ENCODE data around the gene USP33.
"Not testable (repeated sequence)": the region's sequence is repeated elsewhere in the genome, so short reads cannot be mapped to it uniquely, and the experiment has no call there.

The USP33 gene

GRCh38 chr1:77739235-77739634, 20.4 kb downstream of the USP33 start:
- no peak for DNase-seq (ENCODE audit: low read depth)

- no peak for DNase-seq (ENCODE audit: low read depth)
Observed at GRCh38 chr1:77732090-77732489, 27.6 kb downstream of the USP33 start.

GRCh38 chr1:77725706-77726105, 33.9 kb downstream of the USP33 start:
- no peak for DNase-seq (ENCODE audit: low read depth)

GRCh38 chr1:77718181-77718580, 41.5 kb downstream of the USP33 start:
- no peak for DNase-seq (ENCODE audit: low read depth)

- no peak for DNase-seq (ENCODE audit: low read depth)
Observed at GRCh38 chr1:77716065-77716464, 43.6 kb downstream of the USP33 start.

- DNase-seq (ENCODE audit: low read depth) = no peak
Observed at GRCh38 chr1:77709727-77710126, 49.9 kb downstream of the USP33 start.

GRCh38 chr1:77706321-77706720, 53.3 kb downstream of the USP33 start:
- DNase-seq (ENCODE audit: low read depth) = peak; percentile 59

- no peak for DNase-seq (ENCODE audit: low read depth)
Observed at GRCh38 chr1:77704736-77705135, 54.9 kb downstream of the USP33 start.

- DNase-seq (ENCODE audit: low read depth) = not testable (repeated sequence)
Observed at GRCh38 chr1:77699673-77700072, 60.0 kb downstream of the USP33 start.

- no peak for DNase-seq (ENCODE audit: low read depth)
Observed at GRCh38 chr1:77697441-77697840, 62.2 kb downstream of the USP33 start.

GRCh38 chr1:77688939-77689338, 70.7 kb downstream of the USP33 start:
- DNase-seq (ENCODE audit: low read depth) = no peak

- no peak for DNase-seq (ENCODE audit: low read depth)
Observed at GRCh38 chr1:77687519-77687906, 72.1 kb downstream of the USP33 start.

- DNase-seq (ENCODE audit: low read depth) = no peak
Observed at GRCh38 chr1:77686796-77687518, 72.7 kb downstream of the USP33 start.

GRCh38 chr1:77683160-77684148, 76.2 kb downstream of the USP33 start:
- peak; percentile 93 for DNase-seq (ENCODE audit: low read depth)

- DNase-seq (ENCODE audit: low read depth) = peak; percentile 93
Observed at GRCh38 chr1:77682460-77683159, 77.0 kb downstream of the USP33 start, which contains the start of gene ZZZ3. Gene ZZZ3, minus strand, starts transcription at chr1:77682658. Its CDS starts 49,304 bp downstream, at chr1:77633354.

- DNase-seq (ENCODE audit: low read depth) = no peak
Observed at GRCh38 chr1:77680173-77680572, 79.5 kb downstream of the USP33 start.

- DNase-seq (ENCODE audit: low read depth) = no peak
Observed at GRCh38 chr1:77678660-77679610, 80.7 kb downstream of the USP33 start.

GRCh38 chr1:77674807-77675206, 84.8 kb downstream of the USP33 start:
- not testable (repeated sequence) for DNase-seq (ENCODE audit: low read depth)

GRCh38 chr1:77673716-77674355, 85.8 kb downstream of the USP33 start:
- DNase-seq (ENCODE audit: low read depth) = no peak

GRCh38 chr1:77673030-77673429, 86.6 kb downstream of the USP33 start:
- DNase-seq (ENCODE audit: low read depth) = peak; percentile 35

GRCh38 chr1:77672374-77672773, 87.3 kb downstream of the USP33 start:
- no peak for DNase-seq (ENCODE audit: low read depth)

All from ELR (cell line).